SK-N-SH (cell line): ENCODE data around the gene TBL1X. TPM values are rescaled to one million over a fixed set of nuclear protein-coding genes. Genes with fewer than 3 reads are reported as not detected.

Experiments used
- CTCF ChIA-PET: fragments of 300-600, 350-600 bp; formaldehyde crosslinking; extraction: SDS; loops from one replicate; lab custom pipeline; 2021; lab: Yijun Ruan, JAX
- POLR2A ChIA-PET: fragments of 350-600 bp; sonication (Branson Sonifier 250); formaldehyde crosslinking; extraction: SDS; loops from one replicate; lab custom pipeline; 2020; ENCODE audit warnings: antibody characterized with exemption, inconsistent platforms; lab: Yijun Ruan, JAX
- DNase-seq: peaks from one replicate; pipeline ENCODE4 v3.0.0; 2012
- H2AFZ ChIP-seq: fragments of 200-600 bp; sonication (generic); 2 replicates; pipeline ENCODE4 v1.8.1; 2016; ENCODE audit warnings: antibody characterized with exemption, mild to moderate bottlenecking, low read depth
- H3F3A ChIP-seq: fragments of 200-600 bp; sonication (generic); replicated peaks from 2 replicates; pipeline ENCODE3; 2016; ENCODE audit warnings: antibody characterized with exemption, mild to moderate bottlenecking; ENCODE audit not compliant: insufficient read depth
- H3K27ac ChIP-seq, 2 experiments: fragments of 200-500 bp in 1 of 2; fragments of 200-600 bp in 1 of 2; sonication (Bioruptor generic) in 1 of 2; sonication (generic), shearing (Covaris generic) in 1 of 2; 2 replicates each; pipeline versions ENCODE4 v1.5.1 to v1.6.1; 2014 to 2016; ENCODE audit warnings: low read depth in 2 of 2, inconsistent platforms in 1 of 2, low read length in 1 of 2, mild to moderate bottlenecking in 1 of 2, mixed read lengths in 1 of 2
- H3K27me3 ChIP-seq: fragments of 200-600 bp; sonication (generic), shearing (Covaris generic); 2 replicates; pipeline ENCODE4 v1.6.1; 2016; ENCODE audit warnings: mixed run types; ENCODE audit not compliant: insufficient read depth
- H3K36me3 ChIP-seq, 2 experiments: fragments of 200-500 bp in 1 of 2; fragments of 200-600 bp in 1 of 2; sonication (Bioruptor generic) in 1 of 2; sonication (generic) in 1 of 2; replicated peaks in 1 of 2; 2 replicates each; pipeline versions ENCODE3 to v1.5.1; 2014 to 2016; ENCODE audit warnings: low read length in 1 of 2, mild to moderate bottlenecking in 1 of 2; ENCODE audit not compliant: insufficient read depth in 2 of 2, control insufficient read depth in 1 of 2
- H3K4me1 ChIP-seq, 2 experiments: fragments of 200-500 bp in 1 of 2; fragments of 200-600 bp in 1 of 2; sonication (Bioruptor generic) in 1 of 2; sonication (generic), shearing (Covaris generic) in 1 of 2; 2 replicates each; pipeline versions ENCODE4 v1.5.1 to v1.6.1; 2014 to 2016; ENCODE audit warnings: low read depth in 1 of 2, low read length in 1 of 2, mixed run types in 1 of 2; ENCODE audit not compliant: insufficient read depth in 2 of 2, control insufficient read depth in 1 of 2
- H3K4me2 ChIP-seq: fragments of 200-600 bp; sonication (generic), shearing (Covaris generic); 2 replicates; pipeline ENCODE4 v1.6.1; 2017; ENCODE audit warnings: mixed run types
- H3K4me3 ChIP-seq, 2 experiments: fragments of 200-500 bp in 1 of 2; fragments of 200-600 bp in 1 of 2; sonication (Bioruptor generic) in 1 of 2; sonication (generic), shearing (Covaris generic) in 1 of 2; 2 replicates each; pipeline versions ENCODE4 v1.5.1 to v1.8.1; 2014 to 2016; ENCODE audit warnings: low read depth in 2 of 2, inconsistent platforms in 1 of 2, low read length in 1 of 2, mild to moderate bottlenecking in 1 of 2, mixed read lengths in 1 of 2, moderate library complexity in 1 of 2
- H3K79me2 ChIP-seq: fragments of 200-600 bp; sonication (generic); 2 replicates; pipeline ENCODE4 v1.8.1; 2017; ENCODE audit warnings: mild to moderate bottlenecking; ENCODE audit not compliant: insufficient read depth
- H3K9ac ChIP-seq: fragments of 200-600 bp; sonication (generic); 2 replicates; pipeline ENCODE4 v1.6.1; 2017; ENCODE audit warnings: mixed run types
- H3K9me2 ChIP-seq: fragments of 200-600 bp; sonication (generic); 2 replicates; pipeline ENCODE4 v1.6.1; 2017; ENCODE audit warnings: mixed run types
- H3K9me3 ChIP-seq: fragments of 200-600 bp; sonication (generic); 2 replicates; pipeline ENCODE4 v1.6.1; 2017; ENCODE audit warnings: mixed run types, mild to moderate bottlenecking, moderate library complexity
- H4K20me1 ChIP-seq: fragments of 200-600 bp; sonication (generic); 2 replicates; pipeline ENCODE4 v1.6.1; 2017; ENCODE audit warnings: mild to moderate bottlenecking, mixed run types; ENCODE audit not compliant: insufficient read depth
- CTCF ChIP-seq: fragments of 200-600 bp; sonication (generic); IDR thresholded peaks from 2 replicates; pipeline ENCODE4 v1.6.1; 2017; ENCODE audit warnings: antibody characterized with exemption, mild to moderate bottlenecking, moderate library complexity
- ELF1 ChIP-seq: IDR thresholded peaks from 2 replicates; pipeline ENCODE4 v1.4.0; 2012
- EP300 ChIP-seq, 2 experiments: IDR thresholded peaks; 2 replicates each; pipeline versions ENCODE4 v1.4.0 to v1.6.1; 2012; ENCODE audit warnings: borderline replicate concordance in 1 of 2, low read depth in 1 of 2, low read length in 1 of 2
- FOSL2 ChIP-seq: IDR thresholded peaks from 2 replicates; pipeline ENCODE4 v1.4.0; 2012; ENCODE audit warnings: low read depth, mild to moderate bottlenecking, moderate library complexity, borderline replicate concordance
- FOXM1 ChIP-seq: IDR thresholded peaks from 2 replicates; pipeline ENCODE4 v1.4.0; 2012; ENCODE audit warnings: low read depth, mild to moderate bottlenecking
- JUND ChIP-seq: IDR thresholded peaks from 2 replicates; pipeline ENCODE4 v1.4.0; 2012
- MXI1 ChIP-seq: IDR thresholded peaks from 2 replicates; pipeline ENCODE4 v1.6.1; 2012; ENCODE audit warnings: mild to moderate bottlenecking, low read depth, low read length, improper control_type of control experiment
- NFIC ChIP-seq: IDR thresholded peaks from 2 replicates; pipeline ENCODE4 v1.4.0; 2012; ENCODE audit warnings: borderline replicate concordance
- NRF1 ChIP-seq: IDR thresholded peaks from 2 replicates; pipeline ENCODE4 v1.6.1; 2012; ENCODE audit warnings: low read depth, mild to moderate bottlenecking, low read length
- POLR2AphosphoS5 ChIP-seq: IDR thresholded peaks from 2 replicates; pipeline ENCODE4 v1.6.1; 2012; ENCODE audit warnings: low read depth, low read length
- RAD21 ChIP-seq: IDR thresholded peaks from 2 replicates; pipeline ENCODE4 v1.6.1; 2012; ENCODE audit warnings: mild to moderate bottlenecking, low read length
- RCOR1 ChIP-seq: fragments of 150-350 bp; IDR thresholded peaks from 2 replicates; pipeline ENCODE4 v1.6.1; 2017; ENCODE audit warnings: antibody characterized with exemption, low read length
- REST ChIP-seq: IDR thresholded peaks from 2 replicates; pipeline ENCODE4 v1.6.1; 2012; ENCODE audit warnings: mild to moderate bottlenecking, low read depth, low read length, moderate library complexity
- RFX5 ChIP-seq: IDR thresholded peaks from 2 replicates; pipeline ENCODE4 v1.6.1; 2012; ENCODE audit warnings: mild to moderate bottlenecking, improper control_type of control experiment, low read length
- RXRA ChIP-seq: IDR thresholded peaks from 2 replicates; pipeline ENCODE4 v1.4.0; 2012; ENCODE audit warnings: low read depth, mild to moderate bottlenecking, borderline replicate concordance
- SIN3A ChIP-seq: IDR thresholded peaks from 2 replicates; pipeline ENCODE4 v1.6.1; 2012; ENCODE audit warnings: low read depth, mild to moderate bottlenecking, low read length, moderate library complexity, borderline replicate concordance
- TEAD4 ChIP-seq: IDR thresholded peaks from 2 replicates; pipeline ENCODE4 v1.4.0; 2012; ENCODE audit warnings: mild to moderate bottlenecking, borderline replicate concordance; ENCODE audit not compliant: insufficient read depth
- YY1 ChIP-seq: IDR thresholded peaks from 2 replicates; pipeline ENCODE4 v1.4.0; 2012; ENCODE audit warnings: low read depth, mild to moderate bottlenecking
- WGBS: methylation state at CpG from one replicate; pipeline ENCODE4 v1.1.6; 2017; ENCODE audit warnings: low lambda C conversion rate; 5-methylcytosine and 5-hydroxymethylcytosine counted together
- polyA plus RNA-seq, 3 experiments: library from polyadenylated mRNA; depleted of rRNA; stranded (reverse); fragments of >200 nt; gene quantifications; 2 replicates each; pipeline ENCODE4 v1.2.3, GENCODE V29; 2012
- TF ChIP-seq, protein P1 (sequence below): IDR thresholded peaks from 2 replicates; pipeline ENCODE4; 2012

Gene TBL1X
- polyA plus RNA-seq, 1 of the 3 experiments (the other 2 are of a cell fraction) = 10.6 TPM

GRCh38 chrX:9703406-9703805 lies 238.5 kb downstream of the TBL1X start (continued):
- TF ChIP-seq RAD21 = no peak

GRCh38 chrX:9704876-9705465 lies 240.1 kb downstream of the TBL1X start:
- WGBS = 56% methylated on average over 6 of the region's 6 CpGs
- no peak overlapping the region for H3K4me3 ChIP-seq
- DNase-seq = no peak

GRCh38 chrX:9706421-9706820 lies 241.6 kb downstream of the TBL1X start:
- no peak overlapping the region for H3K27ac ChIP-seq
- H3K4me3 ChIP-seq = no peak overlapping the region
- H3K9me3 ChIP-seq = no peaks in the 10 kb centered on the region
- no peak overlapping the region for H3K9ac ChIP-seq
- WGBS = 71% methylated on average over 4 of the region's 4 CpGs
- no peak overlapping the region for H2AFZ ChIP-seq
- H3K27me3 ChIP-seq = no peaks in the 10 kb centered on the region; the same call in 1 of the 2 replicates
- no peak for DNase-seq
- H3F3A ChIP-seq = no peaks in the 10 kb centered on the region
- H3K4me1 ChIP-seq = no peaks in the 10 kb centered on the region
- H3K36me3 ChIP-seq = peaks cover 0 to under 1% of the 10 kb centered on the region in 2 experiments
- no peak overlapping the region for H3K4me2 ChIP-seq
- H3K79me2 ChIP-seq = no peaks in the 10 kb centered on the region
- CTCF ChIA-PET = no interaction called here
- no peaks in the 10 kb centered on the region for H4K20me1 ChIP-seq
- POLR2A ChIA-PET = no interaction called here
- H3K9me2 ChIP-seq = no peaks in the 10 kb centered on the region
- TF ChIP-seq RFX5 = no peak
- no peak for TF ChIP-seq POLR2AphosphoS5
- no peak for TF ChIP-seq TEAD4
- TF ChIP-seq RCOR1 = no peak
- no peak for TF ChIP-seq ELF1
- no peak for TF ChIP-seq YY1
- no peak for TF ChIP-seq JUND
- no peak for TF ChIP-seq MXI1
- TF ChIP-seq, protein P1, sequence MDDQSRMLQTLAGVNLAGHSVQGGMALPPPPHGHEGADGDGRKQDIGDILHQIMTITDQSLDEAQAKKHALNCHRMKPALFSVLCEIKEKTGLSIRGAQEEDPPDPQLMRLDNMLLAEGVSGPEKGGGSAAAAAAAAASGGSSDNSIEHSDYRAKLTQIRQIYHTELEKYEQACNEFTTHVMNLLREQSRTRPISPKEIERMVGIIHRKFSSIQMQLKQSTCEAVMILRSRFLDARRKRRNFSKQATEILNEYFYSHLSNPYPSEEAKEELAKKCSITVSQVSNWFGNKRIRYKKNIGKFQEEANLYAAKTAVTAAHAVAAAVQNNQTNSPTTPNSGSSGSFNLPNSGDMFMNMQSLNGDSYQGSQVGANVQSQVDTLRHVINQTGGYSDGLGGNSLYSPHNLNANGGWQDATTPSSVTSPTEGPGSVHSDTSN = no peak
- no peak for TF ChIP-seq REST
- TF ChIP-seq NFIC = no peak

More at GRCh38 chrX:9704876-9705465, 240.1 kb downstream of the TBL1X start:
- Histone ChIP-seq H2AFZ (no peak overlapping the region), H3K79me2 (no peaks in the 10 kb centered on the region), H3K4me2 (no peak overlapping the region), H3K9me2 (no peaks in the 10 kb centered on the region), H3K27me3 (no peaks in the 10 kb centered on the region; the same call in 1 of the 2 replicates), H3K9me3 (no peaks in the 10 kb centered on the region), H3K4me1 (no peaks in the 10 kb centered on the region), H3K27ac (no peak overlapping the region), H3F3A (no peaks in the 10 kb centered on the region), H3K36me3 (no peaks in the 10 kb centered on the region), H4K20me1 (no peaks in the 10 kb centered on the region), H3K9ac (no peak overlapping the region)
- ChIA-PET POLR2A (no interaction called here), CTCF (no interaction called here)
- TF ChIP-seq NRF1 (no peak), CTCF (no peak), SIN3A (no peak), EP300 (IDR thresholded peaks at IDR 0.05; ENCODE audit: borderline replicate concordance in 1 of 2, low read depth in 1 of 2, low read length in 1 of 2) (no peak), FOSL2 (no peak), RXRA (no peak), FOXM1 (no peak)
